ENCODE data around the gene EDNRB.

DNA sequence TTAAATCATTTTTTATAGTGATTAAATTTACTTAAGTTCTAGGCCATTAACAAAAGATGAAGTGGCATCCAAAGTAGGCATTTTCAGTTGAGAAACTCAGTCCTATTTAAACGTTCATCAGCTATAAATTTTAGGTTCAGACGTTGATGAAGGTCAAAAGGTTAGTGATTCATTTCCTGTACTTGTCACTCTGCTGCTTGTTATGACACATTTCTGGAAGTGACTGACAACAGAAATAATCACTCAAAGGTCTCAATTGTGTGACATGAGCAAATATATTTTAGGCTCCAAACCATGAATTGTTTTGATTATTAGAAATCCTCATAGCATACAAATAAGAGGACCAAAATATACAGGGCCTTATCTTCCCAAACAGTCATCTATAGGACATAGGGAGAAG, 10.3 kb upstream of the EDNRB start:
- TF ChIP-seq, protein P1, sequence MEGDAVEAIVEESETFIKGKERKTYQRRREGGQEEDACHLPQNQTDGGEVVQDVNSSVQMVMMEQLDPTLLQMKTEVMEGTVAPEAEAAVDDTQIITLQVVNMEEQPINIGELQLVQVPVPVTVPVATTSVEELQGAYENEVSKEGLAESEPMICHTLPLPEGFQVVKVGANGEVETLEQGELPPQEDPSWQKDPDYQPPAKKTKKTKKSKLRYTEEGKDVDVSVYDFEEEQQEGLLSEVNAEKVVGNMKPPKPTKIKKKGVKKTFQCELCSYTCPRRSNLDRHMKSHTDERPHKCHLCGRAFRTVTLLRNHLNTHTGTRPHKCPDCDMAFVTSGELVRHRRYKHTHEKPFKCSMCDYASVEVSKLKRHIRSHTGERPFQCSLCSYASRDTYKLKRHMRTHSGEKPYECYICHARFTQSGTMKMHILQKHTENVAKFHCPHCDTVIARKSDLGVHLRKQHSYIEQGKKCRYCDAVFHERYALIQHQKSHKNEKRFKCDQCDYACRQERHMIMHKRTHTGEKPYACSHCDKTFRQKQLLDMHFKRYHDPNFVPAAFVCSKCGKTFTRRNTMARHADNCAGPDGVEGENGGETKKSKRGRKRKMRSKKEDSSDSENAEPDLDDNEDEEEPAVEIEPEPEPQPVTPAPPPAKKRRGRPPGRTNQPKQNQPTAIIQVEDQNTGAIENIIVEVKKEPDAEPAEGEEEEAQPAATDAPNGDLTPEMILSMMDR (optimal IDR thresholded peaks at IDR 0.05 in 1 of 3, IDR thresholded peaks at IDR 0.05 in 1 of 3, conservative IDR thresholded peaks at IDR 0.05 in 1 of 3; ENCODE audit: extremely low read depth in 1 of 3, insufficient read depth in 2 of 3, low read length in 3 of 3) = no peak
- no peak for TF ChIP-seq EZH2 (IDR thresholded peaks at IDR 0.05; ENCODE audit: low read length)
